Bronchial epithelial cell (primary cell): ENCODE data around the gene TUBB2B. TPM values are rescaled to one million over a fixed set of nuclear protein-coding genes. Genes with fewer than 3 reads are reported as not detected.

Experiments used
- DNase-seq: peaks from one replicate; pipeline ENCODE4 v3.0.0-alpha.2; 2010; ENCODE audit warnings: low read depth
- FAIRE-seq: peaks from 2 replicates; lab custom pipeline; 2011; peaks lifted over from hg19 to GRCh38; lab: Jason Lieb, UNC
- H3K27me3 ChIP-seq: 2 replicates; pipeline ENCODE4 v1.5.1; 2011; ENCODE audit warnings: low read length; ENCODE audit not compliant: control insufficient read depth, insufficient read depth
- H3K36me3 ChIP-seq: 2 replicates; pipeline ENCODE4 v1.5.1; 2011; ENCODE audit warnings: low read length; ENCODE audit not compliant: control insufficient read depth, insufficient read depth
- H3K4me3 ChIP-seq: 2 replicates; pipeline ENCODE4 v1.5.1; 2011; ENCODE audit warnings: mild to moderate bottlenecking, low read depth, low read length, control low read depth
- CTCF ChIP-seq: IDR thresholded peaks from 2 replicates; pipeline ENCODE4 v1.5.1; 2011; ENCODE audit warnings: mild to moderate bottlenecking, moderate library complexity, low read length, control low read depth, inconsistent platforms; ENCODE audit not compliant: insufficient read depth, severe bottlenecking
- total RNA-seq: library from RNA; depleted of rRNA; stranded (reverse); fragments of >200 nt; gene quantifications from 2 replicates; pipeline ENCODE4 v1.2.1, GENCODE V29; 2014

TUBB2B gene
- total RNA-seq, 1 donor from 2014 or later, result under 0.01 TPM

DNA sequence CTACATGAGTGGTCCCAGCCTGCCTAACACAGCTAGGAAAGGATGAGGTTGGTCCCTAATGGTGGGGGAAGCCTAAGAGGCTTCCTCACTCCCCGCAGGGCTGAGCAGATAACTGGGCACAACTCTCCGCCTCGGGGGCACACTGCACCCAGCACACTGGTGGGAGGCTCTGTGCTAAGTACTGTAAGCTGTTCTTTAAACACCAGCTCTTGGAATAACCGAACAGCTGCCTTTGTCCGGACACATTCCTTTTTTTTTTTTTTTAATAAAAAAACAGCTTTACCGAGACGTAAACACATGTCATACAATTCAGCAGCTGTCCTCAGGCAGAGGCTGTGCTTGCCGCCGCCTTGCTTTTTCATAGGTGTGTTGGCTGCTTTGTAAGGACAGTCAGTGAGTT, 38.2 kb upstream of the TUBB2B start:
- no peak for DNase-seq
- no peak for TF ChIP-seq CTCF

GRCh38 chr6:3264356-3264755, 36.9 kb upstream of the TUBB2B start:
- peaks cover 17% of the 10 kb centered on the region for H3K36me3 ChIP-seq
- FAIRE-seq (no peak), DNase-seq (no peak)
- no peak overlapping the region for H3K4me3 ChIP-seq
- no peak for TF ChIP-seq CTCF
- H3K27me3 ChIP-seq, result no peaks in the 10 kb centered on the region

More for the DNA sequence above, 38.2 kb upstream of the TUBB2B start:
- Histone ChIP-seq H3K27me3 (no peaks in the 10 kb centered on the region), H3K36me3 (peaks cover 17% of the 10 kb centered on the region), H3K4me3 (no peak overlapping the region)
- no peak for FAIRE-seq

GRCh38 chr6:3263096-3263495, 35.6 kb upstream of the TUBB2B start:
- Histone ChIP-seq H3K4me3 (no peak overlapping the region), H3K27me3 (no peaks in the 10 kb centered on the region), H3K36me3 (peaks cover 17% of the 10 kb centered on the region)
- DNase-seq, result no peak
- FAIRE-seq, result no peak
- no peak for TF ChIP-seq CTCF

DNA sequence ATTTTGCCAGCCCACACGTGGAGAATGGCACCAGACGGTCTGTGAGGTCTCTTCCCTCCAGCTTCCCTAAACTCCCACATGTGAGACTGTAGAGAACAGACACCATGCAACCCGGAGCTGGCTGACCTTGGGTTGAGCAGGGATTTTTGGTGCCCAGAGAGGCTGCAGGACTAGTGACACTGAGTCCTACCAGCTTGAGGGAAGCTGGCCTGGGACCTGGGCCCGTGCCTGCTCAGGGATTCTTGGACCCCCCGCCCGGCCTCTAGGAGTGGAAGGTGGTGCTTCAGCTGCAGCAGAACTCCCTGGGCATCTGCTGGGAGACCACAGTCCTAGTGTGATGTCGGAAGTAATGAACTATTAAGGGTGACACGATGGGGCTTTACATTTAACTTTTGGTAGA, 34.5 kb upstream of the TUBB2B start:
- Histone ChIP-seq H3K27me3 (no peaks in the 10 kb centered on the region), H3K4me3 (no peak overlapping the region), H3K36me3 (peaks cover 17% of the 10 kb centered on the region)
- FAIRE-seq (no peak), DNase-seq (no peak)
- no peak for TF ChIP-seq CTCF

GRCh38 chr6:3261518-3261820, 34.0 kb upstream of the TUBB2B start:
- DNase-seq (no peak), FAIRE-seq (no peak)
- TF ChIP-seq CTCF, result no peak
- Histone ChIP-seq H3K4me3 (no peak overlapping the region), H3K36me3 (peaks cover 17% of the 10 kb centered on the region), H3K27me3 (no peaks in the 10 kb centered on the region)

GRCh38 chr6:3260772-3261517, 33.5 kb upstream of the TUBB2B start:
- Histone ChIP-seq H3K27me3 (no peaks in the 10 kb centered on the region), H3K4me3 (no peak overlapping the region), H3K36me3 (peaks cover 17% of the 10 kb centered on the region)
- no peak for FAIRE-seq
- TF ChIP-seq CTCF, result no peak
- DNase-seq, result no peak
